ENCODE measurements around the gene PARD3B.

- TF ChIP-seq POLR2A (IDR thresholded peaks at IDR 0.05; ENCODE audit: low read depth, low read length) (no peak), POLR2AphosphoS5 (IDR thresholded peaks at IDR 0.05; ENCODE audit: low read depth, low read length) (no peak)
These were observed 475.4 kb downstream of the PARD3B start for GRCh38 chr2:205020673-205021072.

Measured in GM12892 (cell line).